K562 (cell line): Measurements from ENCODE around the gene CBL.

ENCODE experiments used
- EP300 ChIP-seq: IDR thresholded peaks from 2 replicates; pipeline ENCODE4 v1.6.1; 2012; ENCODE audit warnings: low read length, improper control_type of control experiment
- EZH2 ChIP-seq: IDR thresholded peaks from 2 replicates; pipeline ENCODE4 v1.6.1; 2012; ENCODE audit warnings: low read depth, mild to moderate bottlenecking, inconsistent platforms, low read length, borderline replicate concordance
- FOXK1 ChIP-seq: sonication (generic); formaldehyde crosslinking; IDR thresholded peaks from 2 replicates; pipeline ENCODE4 v1.8.0; 2022; ENCODE audit warnings: missing genetic modification reagents, mild to moderate bottlenecking, borderline replicate concordance
- HDAC1 ChIP-seq, 2 experiments: fragments of 450-650 bp; IDR thresholded peaks; 2 replicates each; pipeline ENCODE4 v1.6.1; 2016 to 2017; ENCODE audit warnings: inconsistent platforms in 1 of 2, mild to moderate bottlenecking in 1 of 2, moderate library complexity in 1 of 2
- KHSRP ChIP-seq: fragments of 450-650 bp; IDR thresholded peaks from 2 replicates; pipeline ENCODE4 v1.6.1; 2017
- KLF1 ChIP-seq: fragments of 450-650 bp; IDR thresholded peaks from 2 replicates; pipeline ENCODE4 v1.6.1; 2016; ENCODE audit warnings: missing genetic modification characterization, missing compliant biosample characterization
- POLR2AphosphoS2 ChIP-seq: IDR thresholded peaks from 2 replicates; pipeline ENCODE4 v1.6.1; 2012; ENCODE audit warnings: low read length, improper control_type of control experiment
- SP1 ChIP-seq: sonication (generic); formaldehyde crosslinking; IDR thresholded peaks from 2 replicates; pipeline ENCODE4 v1.8.1; 2022; ENCODE audit warnings: mild to moderate bottlenecking, missing genetic modification reagents
- YY1 ChIP-seq, 3 experiments: IDR thresholded peaks; 2 replicates each; pipeline ENCODE4 v1.6.1; 2011; ENCODE audit warnings: low read length in 2 of 3, mild to moderate bottlenecking in 2 of 3, moderate library complexity in 2 of 3, borderline replicate concordance in 1 of 3, control low read depth in 1 of 3, low read depth in 1 of 3; ENCODE audit not compliant: insufficient read depth in 3 of 3, insufficient replicate concordance in 2 of 3, control insufficient read depth in 1 of 3, insufficient read length in 1 of 3; ENCODE audit errors: extremely low read depth in 1 of 3
- ZNF507 ChIP-seq: conservative IDR thresholded peaks from 2 replicates; pipeline ENCODE4 v1.6.1; 2017; ENCODE audit warnings: missing genetic modification characterization, missing compliant biosample characterization
- TF ChIP-seq, protein P1 (sequence below), 3 experiments: IDR thresholded peaks in 2 of 3; conservative IDR thresholded peaks in 1 of 3; 2 replicates each; pipeline ENCODE4 v1.5.1; 2011 to 2012; ENCODE audit warnings: low read length in 3 of 3, mild to moderate bottlenecking in 3 of 3, control low read depth in 2 of 3, improper control_type of control experiment in 1 of 3, inconsistent platforms in 1 of 3, low read depth in 1 of 3, mixed read lengths in 1 of 3, moderate library complexity in 1 of 3; ENCODE audit not compliant: insufficient read depth in 2 of 3
- TF ChIP-seq, protein P2 (sequence below), 2 experiments: fragments of 450-650 bp; IDR thresholded peaks; 2 replicates each; pipeline ENCODE4 v1.6.1; 2018; ENCODE audit warnings: mild to moderate bottlenecking in 2 of 2, low read depth in 1 of 2; ENCODE audit not compliant: partially characterized antibody in 2 of 2
- TF ChIP-seq, protein P3 (sequence below): sonication (generic); formaldehyde crosslinking; IDR thresholded peaks from 2 replicates; pipeline ENCODE4 v1.8.0; 2022; ENCODE audit warnings: mild to moderate bottlenecking, missing genetic modification reagents, borderline replicate concordance

DNA sequence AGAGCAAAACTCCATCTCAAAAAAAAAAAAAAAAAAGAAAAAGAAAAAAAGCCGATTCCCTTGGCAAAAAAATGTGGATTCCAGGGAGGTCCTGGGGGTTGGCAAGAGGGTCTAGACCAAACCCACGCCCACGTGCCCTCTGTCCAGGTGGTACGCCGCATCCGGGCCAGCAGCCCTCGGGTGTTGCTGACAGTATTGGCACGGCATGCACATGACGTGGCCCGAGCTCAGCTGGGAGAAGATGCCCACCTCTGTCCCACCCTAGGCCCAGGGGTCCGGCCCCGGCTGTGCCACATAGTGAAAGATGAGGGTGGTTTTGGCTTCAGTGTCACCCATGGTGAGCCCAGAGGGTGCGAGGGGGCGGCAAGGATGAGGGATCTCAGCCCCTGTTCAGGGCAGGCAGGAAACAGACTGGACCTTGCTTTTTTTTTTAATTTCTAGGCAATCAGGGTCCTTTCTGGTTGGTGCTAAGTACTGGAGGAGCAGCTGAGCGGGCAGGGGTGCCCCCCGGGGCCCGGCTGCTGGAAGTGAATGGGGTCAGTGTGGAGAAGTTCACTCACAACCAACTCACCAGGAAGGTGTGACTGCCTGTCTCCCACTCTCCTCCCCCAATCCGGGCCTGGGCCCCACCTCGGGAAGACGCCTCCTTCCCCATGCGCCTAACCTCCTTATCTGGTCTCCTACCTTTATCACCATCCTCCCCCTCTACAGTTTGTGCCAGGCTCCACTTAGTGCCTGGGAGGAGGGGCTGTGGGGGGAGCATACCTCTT, 18.8 kb upstream of the CBL start:
- no peak for TF ChIP-seq HDAC1 (IDR thresholded peaks at IDR 0.05)
- no peak for TF ChIP-seq EP300
- no peak for TF ChIP-seq YY1 (IDR thresholded peaks at IDR 0.05; ENCODE audit: borderline replicate concordance in 1 of 3, control insufficient read depth in 1 of 3, extremely low read depth in 1 of 3, insufficient read depth in 3 of 3, insufficient read length in 1 of 3, insufficient replicate concordance in 2 of 3, low read depth in 1 of 3, low read length in 2 of 3)
- TF ChIP-seq, protein P1, sequence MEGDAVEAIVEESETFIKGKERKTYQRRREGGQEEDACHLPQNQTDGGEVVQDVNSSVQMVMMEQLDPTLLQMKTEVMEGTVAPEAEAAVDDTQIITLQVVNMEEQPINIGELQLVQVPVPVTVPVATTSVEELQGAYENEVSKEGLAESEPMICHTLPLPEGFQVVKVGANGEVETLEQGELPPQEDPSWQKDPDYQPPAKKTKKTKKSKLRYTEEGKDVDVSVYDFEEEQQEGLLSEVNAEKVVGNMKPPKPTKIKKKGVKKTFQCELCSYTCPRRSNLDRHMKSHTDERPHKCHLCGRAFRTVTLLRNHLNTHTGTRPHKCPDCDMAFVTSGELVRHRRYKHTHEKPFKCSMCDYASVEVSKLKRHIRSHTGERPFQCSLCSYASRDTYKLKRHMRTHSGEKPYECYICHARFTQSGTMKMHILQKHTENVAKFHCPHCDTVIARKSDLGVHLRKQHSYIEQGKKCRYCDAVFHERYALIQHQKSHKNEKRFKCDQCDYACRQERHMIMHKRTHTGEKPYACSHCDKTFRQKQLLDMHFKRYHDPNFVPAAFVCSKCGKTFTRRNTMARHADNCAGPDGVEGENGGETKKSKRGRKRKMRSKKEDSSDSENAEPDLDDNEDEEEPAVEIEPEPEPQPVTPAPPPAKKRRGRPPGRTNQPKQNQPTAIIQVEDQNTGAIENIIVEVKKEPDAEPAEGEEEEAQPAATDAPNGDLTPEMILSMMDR (IDR thresholded peaks at IDR 0.05 in 2 of 3, conservative IDR thresholded peaks at IDR 0.05 in 1 of 3; ENCODE audit: insufficient read depth in 2 of 3, low read depth in 1 of 3, low read length in 3 of 3) = no peak
- TF ChIP-seq KLF1 (tag) = no peak
- no peak for TF ChIP-seq ZNF507
- no peak for TF ChIP-seq EZH2
- TF ChIP-seq, protein P2, sequence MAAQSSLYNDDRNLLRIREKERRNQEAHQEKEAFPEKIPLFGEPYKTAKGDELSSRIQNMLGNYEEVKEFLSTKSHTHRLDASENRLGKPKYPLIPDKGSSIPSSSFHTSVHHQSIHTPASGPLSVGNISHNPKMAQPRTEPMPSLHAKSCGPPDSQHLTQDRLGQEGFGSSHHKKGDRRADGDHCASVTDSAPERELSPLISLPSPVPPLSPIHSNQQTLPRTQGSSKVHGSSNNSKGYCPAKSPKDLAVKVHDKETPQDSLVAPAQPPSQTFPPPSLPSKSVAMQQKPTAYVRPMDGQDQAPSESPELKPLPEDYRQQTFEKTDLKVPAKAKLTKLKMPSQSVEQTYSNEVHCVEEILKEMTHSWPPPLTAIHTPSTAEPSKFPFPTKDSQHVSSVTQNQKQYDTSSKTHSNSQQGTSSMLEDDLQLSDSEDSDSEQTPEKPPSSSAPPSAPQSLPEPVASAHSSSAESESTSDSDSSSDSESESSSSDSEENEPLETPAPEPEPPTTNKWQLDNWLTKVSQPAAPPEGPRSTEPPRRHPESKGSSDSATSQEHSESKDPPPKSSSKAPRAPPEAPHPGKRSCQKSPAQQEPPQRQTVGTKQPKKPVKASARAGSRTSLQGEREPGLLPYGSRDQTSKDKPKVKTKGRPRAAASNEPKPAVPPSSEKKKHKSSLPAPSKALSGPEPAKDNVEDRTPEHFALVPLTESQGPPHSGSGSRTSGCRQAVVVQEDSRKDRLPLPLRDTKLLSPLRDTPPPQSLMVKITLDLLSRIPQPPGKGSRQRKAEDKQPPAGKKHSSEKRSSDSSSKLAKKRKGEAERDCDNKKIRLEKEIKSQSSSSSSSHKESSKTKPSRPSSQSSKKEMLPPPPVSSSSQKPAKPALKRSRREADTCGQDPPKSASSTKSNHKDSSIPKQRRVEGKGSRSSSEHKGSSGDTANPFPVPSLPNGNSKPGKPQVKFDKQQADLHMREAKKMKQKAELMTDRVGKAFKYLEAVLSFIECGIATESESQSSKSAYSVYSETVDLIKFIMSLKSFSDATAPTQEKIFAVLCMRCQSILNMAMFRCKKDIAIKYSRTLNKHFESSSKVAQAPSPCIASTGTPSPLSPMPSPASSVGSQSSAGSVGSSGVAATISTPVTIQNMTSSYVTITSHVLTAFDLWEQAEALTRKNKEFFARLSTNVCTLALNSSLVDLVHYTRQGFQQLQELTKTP (IDR thresholded peaks at IDR 0.05; ENCODE audit: low read depth in 1 of 2, partially characterized antibody in 2 of 2) = no peak
- TF ChIP-seq POLR2AphosphoS2 = no peak
- TF ChIP-seq KHSRP = no peak
- TF ChIP-seq, protein P3, sequence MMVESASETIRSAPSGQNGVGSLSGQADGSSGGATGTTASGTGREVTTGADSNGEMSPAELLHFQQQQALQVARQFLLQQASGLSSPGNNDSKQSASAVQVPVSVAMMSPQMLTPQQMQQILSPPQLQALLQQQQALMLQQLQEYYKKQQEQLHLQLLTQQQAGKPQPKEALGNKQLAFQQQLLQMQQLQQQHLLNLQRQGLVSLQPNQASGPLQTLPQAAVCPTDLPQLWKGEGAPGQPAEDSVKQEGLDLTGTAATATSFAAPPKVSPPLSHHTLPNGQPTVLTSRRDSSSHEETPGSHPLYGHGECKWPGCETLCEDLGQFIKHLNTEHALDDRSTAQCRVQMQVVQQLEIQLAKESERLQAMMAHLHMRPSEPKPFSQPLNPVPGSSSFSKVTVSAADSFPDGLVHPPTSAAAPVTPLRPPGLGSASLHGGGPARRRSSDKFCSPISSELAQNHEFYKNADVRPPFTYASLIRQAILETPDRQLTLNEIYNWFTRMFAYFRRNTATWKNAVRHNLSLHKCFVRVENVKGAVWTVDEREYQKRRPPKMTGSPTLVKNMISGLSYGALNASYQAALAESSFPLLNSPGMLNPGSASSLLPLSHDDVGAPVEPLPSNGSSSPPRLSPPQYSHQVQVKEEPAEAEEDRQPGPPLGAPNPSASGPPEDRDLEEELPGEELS = no peak
- TF ChIP-seq FOXK1 (CRISPR knock-in tag) = no peak
- no peak for TF ChIP-seq SP1 (CRISPR knock-in tag)
